Measurements from ENCODE around the gene RAB7A. TPM values are rescaled to one million over a fixed set of nuclear protein-coding genes. Genes with fewer than 3 reads are reported as not detected.

Gene RAB7A
- total RNA-seq, 1 experiment from 2014 or later: 155 TPM

DNA sequence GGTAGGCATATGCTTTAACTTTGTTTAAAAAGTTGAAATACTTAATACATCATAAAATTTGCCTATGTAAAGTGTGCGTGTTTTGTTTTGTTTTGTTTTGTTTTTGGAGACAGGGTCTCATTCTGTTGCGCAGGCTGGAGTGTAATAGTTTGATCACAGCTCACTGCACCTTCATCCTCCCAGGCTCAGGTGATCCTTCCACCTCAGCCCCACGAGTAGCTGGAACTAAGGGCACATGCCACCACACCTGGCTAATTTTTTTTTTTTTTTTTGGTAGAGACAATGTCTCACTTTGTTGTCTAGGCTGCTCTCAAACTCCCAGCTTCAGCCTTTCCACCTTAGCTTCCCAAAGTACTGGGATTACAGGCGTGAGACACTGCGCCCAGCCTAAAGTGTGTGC is 42.5 kb downstream of the RAB7A start:
- Mint-ChIP-seq H3K4me1 (peaks cover 46 to 55% of the 10 kb centered on the region in 2 experiments), H3K27me3 (ENCODE audit: low read depth) (no peaks in the 10 kb centered on the region), H3K4me3 (no peak overlapping the region), H3K27ac (no peak overlapping the region; a peak in 1 of 7 replicates), H3K9me3 (peaks cover 10 to 11% of the 10 kb centered on the region in 2 experiments), H3K36me3 (ENCODE audit: insufficient read depth in 1 of 3, low read depth in 3 of 3) (peaks cover 25 to 34% (median 27%) of the 10 kb centered on the region in 3 experiments)
- H3K18ac ChIP-seq (ENCODE audit: insufficient read length, low read depth, low read length): no peak overlapping the region
- no peaks in the 10 kb centered on the region for H3K23me2 ChIP-seq (ENCODE audit: insufficient read length, low read depth, low read length, poor library complexity, severe bottlenecking)
- no peaks in the 10 kb centered on the region for H3K27me3 ChIP-seq (ENCODE audit: insufficient read depth, low read length)
- no peaks in the 10 kb centered on the region for H4K20me1 ChIP-seq (ENCODE audit: control insufficient read depth, insufficient read depth, insufficient read length)
- no peak overlapping the region for H2BK5ac ChIP-seq (ENCODE audit: insufficient read length, low read length)
- H3K79me2 ChIP-seq (ENCODE audit: insufficient read depth, low read length): peaks cover 35% of the 10 kb centered on the region; the same call in 1 of the 2 replicates
- no peak for TF ChIP-seq CTCF (conservative IDR thresholded peaks at IDR 0.05)
- no peak overlapping the region for H4K8ac ChIP-seq (replicated peaks; ENCODE audit: insufficient read length, low read depth, low read length)
- no peak overlapping the region for H2BK12ac ChIP-seq (ENCODE audit: insufficient read length, low read depth, low read length)
- H4K5ac ChIP-seq (ENCODE audit: insufficient read length, low read depth, low read length): no peak overlapping the region
- H3K14ac ChIP-seq (ENCODE audit: insufficient read depth, low read length): no peak overlapping the region
- no peaks in the 10 kb centered on the region for H3K9me3 ChIP-seq (ENCODE audit: control insufficient read depth, low read depth, low read length)
- H3K27ac ChIP-seq (ENCODE audit: insufficient read length, low read depth, low read length): no peak overlapping the region
- H3K79me1 ChIP-seq (ENCODE audit: insufficient read depth, low read depth, low read length, poor library complexity, severe bottlenecking): peaks cover 16% of the 10 kb centered on the region
- H2BK15ac ChIP-seq (ENCODE audit: low read depth, low read length): no peak overlapping the region
- H2AK5ac ChIP-seq (ENCODE audit: insufficient read length, low read length): no peak overlapping the region
- no peak for DNase-seq
- H3K9ac ChIP-seq (ENCODE audit: extremely low read depth, insufficient read length, low read length): no peak overlapping the region
- no CpG with 5 or more reads among the region's 5 CpGs for WGBS (ENCODE audit: extremely low coverage, insufficient read length, low lambda C conversion rate)
- H2AFZ ChIP-seq (ENCODE audit: low read length): no peak overlapping the region
- H3K56ac ChIP-seq (ENCODE audit: insufficient read length, low read depth, low read length): no peak overlapping the region
- no peak overlapping the region for H4K91ac ChIP-seq (ENCODE audit: insufficient read length, low read depth, low read length)
- no peak overlapping the region for H3K23ac ChIP-seq (ENCODE audit: insufficient read length, low read depth, low read length)
- H3K4me2 ChIP-seq (ENCODE audit: insufficient read depth, insufficient read length, low read length): no peak overlapping the region
- H2BK120ac ChIP-seq (ENCODE audit: low read depth, low read length, poor library complexity, severe bottlenecking): no peak overlapping the region
- no peak overlapping the region for H2BK20ac ChIP-seq (ENCODE audit: low read depth, low read length, poor library complexity, severe bottlenecking)
- no peak overlapping the region for H3T11ph ChIP-seq (ENCODE audit: low read length)
- no peaks in the 10 kb centered on the region; the same call in 1 of the 2 replicates for H3K4me1 ChIP-seq (ENCODE audit: insufficient read depth, low read length)
- no peak overlapping the region for H3K4ac ChIP-seq (ENCODE audit: low read depth, low read length)

All from H9 (cell line).